ENCODE data around the gene MAPK10.

- TF ChIP-seq CTCF (IDR thresholded peaks at IDR 0.05; ENCODE audit: extremely low read depth in 1 of 2, insufficient read depth in 1 of 2, low read depth in 1 of 2, low read length in 2 of 2) (no peak), EZH2 (IDR thresholded peaks at IDR 0.05; ENCODE audit: borderline replicate concordance, low read depth, low read length, severe bottlenecking) (no peak), FOS (IDR thresholded peaks at IDR 0.05; ENCODE audit: borderline replicate concordance, insufficient read depth, low read length) (no peak), MAX (IDR thresholded peaks at IDR 0.05; ENCODE audit: insufficient read depth, insufficient read length) (no peak), GATA2 (IDR thresholded peaks at IDR 0.05; ENCODE audit: insufficient read depth, insufficient read length, low read depth, low read length) (no peak), POLR2AphosphoS5 (IDR thresholded peaks at IDR 0.05; ENCODE audit: insufficient read depth, low read depth, low read length) (no peak), MYC (IDR thresholded peaks at IDR 0.05; ENCODE audit: low read depth, low read length) (no peak), POLR2A (IDR thresholded peaks at IDR 0.05; ENCODE audit: low read depth, low read length) (no peak), JUN (IDR thresholded peaks at IDR 0.05; ENCODE audit: borderline replicate concordance, insufficient read depth, insufficient read length, low read depth) (no peak)
Measured at GRCh38 chr4:86247320-86247719, 112.5 kb downstream of the MAPK10 start.

Data from endothelial cell of umbilical vein (primary cell).